ENCODE results near the gene PRKN.

Gene PRKN

GRCh38 chr6:161956082-161956481 is 771.5 kb downstream of the PRKN start:
- DNase-seq (ENCODE audit: low read depth, low spot score), result no peak
- H3K27ac ChIP-seq, result no peak overlapping the region

- H3K27ac ChIP-seq, result no peak overlapping the region
- DNase-seq (ENCODE audit: low read depth, low spot score), result no peak
Observed at GRCh38 chr6:161954699-161955276, 772.8 kb downstream of the PRKN start.

GRCh38 chr6:161954077-161954476 is 773.5 kb downstream of the PRKN start:
- no peak overlapping the region for H3K27ac ChIP-seq
- DNase-seq (ENCODE audit: low read depth, low spot score), result no peak

GRCh38 chr6:161951126-161951525 is 776.4 kb downstream of the PRKN start:
- H3K27ac ChIP-seq, result no peak overlapping the region
- DNase-seq (ENCODE audit: low read depth, low spot score), result no peak

GRCh38 chr6:161949531-161949930 is 778.0 kb downstream of the PRKN start:
- H3K27ac ChIP-seq, result no peak overlapping the region
- DNase-seq (ENCODE audit: low read depth, low spot score), result no peak

GRCh38 chr6:161948462-161948861 is 779.1 kb downstream of the PRKN start:
- H3K27ac ChIP-seq, result no peak overlapping the region

GRCh38 chr6:161947371-161947770 is 780.2 kb downstream of the PRKN start:
- no peak for DNase-seq (ENCODE audit: low read depth, low spot score)
- no peak overlapping the region for H3K27ac ChIP-seq

More at GRCh38 chr6:161948462-161948861, 779.1 kb downstream of the PRKN start:
- DNase-seq (ENCODE audit: low read depth, low spot score), result no peak

GRCh38 chr6:161946461-161946860 is 781.1 kb downstream of the PRKN start:
- DNase-seq (ENCODE audit: low read depth, low spot score), result no peak
- no peak overlapping the region for H3K27ac ChIP-seq

- H3K27ac ChIP-seq, result no peak overlapping the region
- no peak for DNase-seq (ENCODE audit: low read depth, low spot score)
Observed at GRCh38 chr6:161943561-161943960, 784.0 kb downstream of the PRKN start.

- no peak overlapping the region for H3K27ac ChIP-seq
- no peak for DNase-seq (ENCODE audit: low read depth, low spot score)
Observed at GRCh38 chr6:161941565-161941964, 786.0 kb downstream of the PRKN start.

GRCh38 chr6:161940519-161940918 is 787.0 kb downstream of the PRKN start:
- DNase-seq (ENCODE audit: low read depth, low spot score), result no peak

GRCh38 chr6:161926324-161926723 is 801.2 kb downstream of the PRKN start:
- DNase-seq (ENCODE audit: low read depth, low spot score), result no peak
- H3K27ac ChIP-seq, result no peak overlapping the region

More at GRCh38 chr6:161940519-161940918, 787.0 kb downstream of the PRKN start:
- no peak overlapping the region for H3K27ac ChIP-seq

- no peak overlapping the region for H3K27ac ChIP-seq
- no peak for DNase-seq (ENCODE audit: low read depth, low spot score)
Observed at GRCh38 chr6:161924516-161925116, 803.0 kb downstream of the PRKN start.

GRCh38 chr6:161922631-161923119 is 804.9 kb downstream of the PRKN start:
- H3K27ac ChIP-seq, result peak overlapping the region; percentile 65
- peak; percentile 57 for DNase-seq (ENCODE audit: low read depth, low spot score)

GRCh38 chr6:161921602-161922395 is 805.8 kb downstream of the PRKN start:
- H3K27ac ChIP-seq, result peak overlapping the region; percentile 65
- no peak for DNase-seq (ENCODE audit: low read depth, low spot score)

GRCh38 chr6:161919691-161920090 is 807.9 kb downstream of the PRKN start:
- peak overlapping the region; percentile 19 for H3K27ac ChIP-seq
- peak; percentile 18 for DNase-seq (ENCODE audit: low read depth, low spot score)

GRCh38 chr6:161918628-161919205 is 808.8 kb downstream of the PRKN start:
- no peak for DNase-seq (ENCODE audit: low read depth, low spot score)
- no peak overlapping the region for H3K27ac ChIP-seq

- DNase-seq (ENCODE audit: low read depth, low spot score), result no peak
- no peak overlapping the region for H3K27ac ChIP-seq
Observed at GRCh38 chr6:161918109-161918531, 809.4 kb downstream of the PRKN start.

- no peak for DNase-seq (ENCODE audit: low read depth, low spot score)
- H3K27ac ChIP-seq, result no peak overlapping the region
Observed at GRCh38 chr6:161917645-161918044, 809.9 kb downstream of the PRKN start.

GRCh38 chr6:161915456-161915964 is 812.1 kb downstream of the PRKN start:
- H3K27ac ChIP-seq, result no peak overlapping the region
- DNase-seq (ENCODE audit: low read depth, low spot score), result no peak

GRCh38 chr6:161908872-161909271 is 818.7 kb downstream of the PRKN start:
- no peak for DNase-seq (ENCODE audit: low read depth, low spot score)
- no peak overlapping the region for H3K27ac ChIP-seq
